HEK293T (cell line): ENCODE measurements around the gene AMH.

ENCODE experiments used
- ARNT ChIP-seq: fragments of 450-650 bp; IDR thresholded peaks from 2 replicates; pipeline ENCODE4 v1.6.1; 2017; ENCODE audit warnings: mild to moderate bottlenecking
- BHLHE40 ChIP-seq: fragments of 450-650 bp; IDR thresholded peaks from 2 replicates; pipeline ENCODE4 v1.6.1; 2016; ENCODE audit warnings: mild to moderate bottlenecking, moderate library complexity, borderline replicate concordance
- ELF4 ChIP-seq: fragments of 450-650 bp; IDR thresholded peaks from 2 replicates; pipeline ENCODE4 v1.6.1; 2017; ENCODE audit warnings: antibody characterized with exemption
- FOXA1 ChIP-seq: fragments of 450-650 bp; IDR thresholded peaks from 2 replicates; pipeline ENCODE4 v1.6.1; 2016; ENCODE audit warnings: mild to moderate bottlenecking
- FOXK2 ChIP-seq: fragments of 450-650 bp; IDR thresholded peaks from 2 replicates; pipeline ENCODE4 v1.6.1; 2016; ENCODE audit warnings: mild to moderate bottlenecking
- FOXM1 ChIP-seq: fragments of 450-650 bp; IDR thresholded peaks from 2 replicates; pipeline ENCODE4 v1.6.1; 2017; ENCODE audit warnings: mild to moderate bottlenecking, borderline replicate concordance
- HDGF ChIP-seq: fragments of 450-650 bp; IDR thresholded peaks from 2 replicates; pipeline ENCODE4 v1.6.1; 2017; ENCODE audit warnings: antibody characterized with exemption, borderline replicate concordance
- L3MBTL2 ChIP-seq: fragments of 450-650 bp; conservative IDR thresholded peaks from 2 replicates; pipeline ENCODE4 v1.6.1; 2016; ENCODE audit warnings: mild to moderate bottlenecking
- NFRKB ChIP-seq: fragments of 450-650 bp; IDR thresholded peaks from 2 replicates; pipeline ENCODE4 v1.6.1; 2016; ENCODE audit warnings: mild to moderate bottlenecking, moderate library complexity
- SP1 ChIP-seq: fragments of 450-650 bp; IDR thresholded peaks from 2 replicates; pipeline ENCODE4 v1.6.1; 2017
- SUZ12 ChIP-seq: fragments of 450-650 bp; IDR thresholded peaks from 2 replicates; pipeline ENCODE4 v1.6.1; 2016; ENCODE audit warnings: mild to moderate bottlenecking
- TARDBP ChIP-seq: fragments of 450-650 bp; IDR thresholded peaks from 2 replicates; pipeline ENCODE4 v1.6.1; 2016
- ZNF384 ChIP-seq: fragments of 450-650 bp; IDR thresholded peaks from 2 replicates; pipeline ENCODE4 v1.6.1; 2016
- TF ChIP-seq, protein P1 (sequence below): fragments of 450-650 bp; IDR thresholded peaks from 2 replicates; pipeline ENCODE4 v1.6.1; 2016

DNA sequence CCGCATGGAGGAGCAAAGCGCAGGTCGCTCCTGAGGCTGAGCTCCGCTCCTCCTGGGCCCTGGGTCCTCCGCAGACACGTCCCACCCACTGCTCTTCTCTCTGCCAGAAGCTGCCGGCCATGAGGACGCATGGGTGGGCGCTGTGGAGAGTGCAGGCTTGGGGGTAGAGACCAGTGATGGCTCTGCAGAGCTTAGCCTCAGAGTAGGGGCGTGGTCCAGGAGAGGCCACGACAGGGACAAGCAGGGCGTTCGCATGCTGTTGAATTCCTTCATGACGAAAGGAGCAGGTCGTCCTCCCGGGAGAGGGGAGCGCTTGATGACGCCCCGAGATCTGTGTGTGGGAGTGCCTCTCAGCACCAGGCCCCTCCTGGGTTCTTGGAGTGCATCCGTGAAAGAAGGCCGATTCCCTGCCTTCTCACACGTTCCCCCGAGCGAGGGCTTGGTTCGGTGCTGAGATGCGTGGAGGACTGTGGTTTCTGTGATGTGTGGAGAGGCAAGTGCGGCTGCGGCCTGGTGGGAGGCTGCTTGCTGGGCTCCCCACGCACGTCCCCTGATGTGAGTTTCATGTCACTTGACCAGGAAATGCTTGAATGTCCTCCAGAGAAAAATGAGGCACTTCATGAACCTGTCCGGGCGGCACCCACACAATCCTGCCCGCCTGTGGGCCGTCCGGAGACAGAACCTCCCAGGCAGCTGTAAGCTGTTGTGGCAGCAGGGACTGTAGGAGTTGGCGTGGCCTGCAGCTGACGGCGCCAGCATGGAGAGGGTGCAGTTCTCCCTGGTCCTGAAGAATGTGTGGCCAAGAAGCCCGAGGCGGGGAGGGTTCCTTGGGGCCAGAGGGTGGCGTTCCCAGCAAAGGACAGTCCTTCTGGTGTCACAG is 8.0 kb upstream of the AMH start:
- TF ChIP-seq L3MBTL2, result no peak
- TF ChIP-seq NFRKB, result no peak
- no peak for TF ChIP-seq TARDBP
- no peak for TF ChIP-seq SUZ12
- TF ChIP-seq SP1, result no peak
- TF ChIP-seq FOXA1, result no peak
- TF ChIP-seq BHLHE40, result no peak
- no peak for TF ChIP-seq FOXM1
- no peak for TF ChIP-seq ELF4
- TF ChIP-seq FOXK2, result no peak
- no peak for TF ChIP-seq ARNT
- TF ChIP-seq HDGF, result no peak
- TF ChIP-seq ZNF384, result no peak
- TF ChIP-seq, protein P1, sequence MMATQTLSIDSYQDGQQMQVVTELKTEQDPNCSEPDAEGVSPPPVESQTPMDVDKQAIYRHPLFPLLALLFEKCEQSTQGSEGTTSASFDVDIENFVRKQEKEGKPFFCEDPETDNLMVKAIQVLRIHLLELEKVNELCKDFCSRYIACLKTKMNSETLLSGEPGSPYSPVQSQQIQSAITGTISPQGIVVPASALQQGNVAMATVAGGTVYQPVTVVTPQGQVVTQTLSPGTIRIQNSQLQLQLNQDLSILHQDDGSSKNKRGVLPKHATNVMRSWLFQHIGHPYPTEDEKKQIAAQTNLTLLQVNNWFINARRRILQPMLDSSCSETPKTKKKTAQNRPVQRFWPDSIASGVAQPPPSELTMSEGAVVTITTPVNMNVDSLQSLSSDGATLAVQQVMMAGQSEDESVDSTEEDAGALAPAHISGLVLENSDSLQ, result no peak
